Testis (tissue), 2 donors: ENCODE results near the gene SSRP1.

Experiments
- CTCF ChIP-seq, 3 experiments: fragments of 450-650 bp in 2 of 3; fragments of 200-600 bp in 1 of 3; sonication (generic) in 1 of 3; IDR thresholded peaks; one replicate each; pipeline ENCODE4 v1.5.1; 2016 to 2019; ENCODE audit warnings: antibody characterized with exemption in 3 of 3, mild to moderate bottlenecking in 2 of 3, moderate library complexity in 1 of 3
- POLR2A ChIP-seq: fragments of 450-650 bp; IDR thresholded peaks from one replicate; pipeline ENCODE4 v1.6.1; 2017; ENCODE audit warnings: antibody characterized with exemption, mild to moderate bottlenecking, moderate library complexity

GRCh38 chr11:57330029-57330428, 5.7 kb downstream of the SSRP1 start:
- TF ChIP-seq CTCF (IDR thresholded peaks at IDR 0.05) (no peak), POLR2A (no peak)
